Pons (tissue), 1 donor: ENCODE data around the gene ROBO1.

ENCODE experiments used
- DNase-seq: peaks from one replicate; pipeline ENCODE4 v3.0.0-alpha.2; 2016; ENCODE audit warnings: low spot score

Gene ROBO1

GRCh38 chr3:78845605-78846004 is 922.2 kb downstream of the ROBO1 start:
- no peak for DNase-seq

- no peak for DNase-seq
Observed at GRCh38 chr3:78844307-78844706, 923.5 kb downstream of the ROBO1 start.

- no peak for DNase-seq
Observed at GRCh38 chr3:78839693-78840092, 928.1 kb downstream of the ROBO1 start.

- DNase-seq: no peak
Observed at GRCh38 chr3:78838362-78838761, 929.4 kb downstream of the ROBO1 start.

- no peak for DNase-seq
Observed at GRCh38 chr3:78834910-78835309, 932.9 kb downstream of the ROBO1 start.

- DNase-seq: no peak
Observed at GRCh38 chr3:78832785-78833204, 935.0 kb downstream of the ROBO1 start.

GRCh38 chr3:78831446-78831972 is 936.3 kb downstream of the ROBO1 start:
- DNase-seq: no peak

- DNase-seq: no peak
Observed at GRCh38 chr3:78830470-78830869, 937.3 kb downstream of the ROBO1 start.

- DNase-seq: no peak
Observed at GRCh38 chr3:78827618-78828017, 940.2 kb downstream of the ROBO1 start.

GRCh38 chr3:78825858-78826215 is 942.0 kb downstream of the ROBO1 start:
- DNase-seq: no peak

- no peak for DNase-seq
Observed at GRCh38 chr3:78825118-78825857, 942.5 kb downstream of the ROBO1 start.

- no peak for DNase-seq
Observed at GRCh38 chr3:78823859-78824258, 943.9 kb downstream of the ROBO1 start.

- no peak for DNase-seq
Observed at GRCh38 chr3:78823434-78823833, 944.4 kb downstream of the ROBO1 start.

GRCh38 chr3:78822726-78823125 is 945.1 kb downstream of the ROBO1 start:
- no peak for DNase-seq

GRCh38 chr3:78820542-78820941 is 947.3 kb downstream of the ROBO1 start:
- DNase-seq: peak; percentile 51

GRCh38 chr3:78818161-78818985 is 949.4 kb downstream of the ROBO1 start:
- DNase-seq: no peak

GRCh38 chr3:78814893-78815562 is 952.8 kb downstream of the ROBO1 start:
- DNase-seq: no peak

- DNase-seq: no peak
Observed at GRCh38 chr3:78812166-78812565, 955.6 kb downstream of the ROBO1 start.

- DNase-seq: no peak
Observed at GRCh38 chr3:78809966-78810365, 957.8 kb downstream of the ROBO1 start.

GRCh38 chr3:78804251-78805037 is 963.4 kb downstream of the ROBO1 start:
- peak; percentile 39 for DNase-seq

GRCh38 chr3:78802562-78802930 is 965.3 kb downstream of the ROBO1 start:
- DNase-seq: no peak
